M059J (cell line): ENCODE data around the gene RC3H2. TPM values are rescaled to one million over a fixed set of nuclear protein-coding genes. Genes with fewer than 3 reads are reported as not detected.

Source experiments
- DNase-seq: peaks from one replicate; pipeline ENCODE4 v3.0.0-alpha.2; 2012; ENCODE audit warnings: low read depth
- total RNA-seq: library from RNA; depleted of rRNA; stranded (reverse); fragments of >200 nt; shearing (Covaris generic); gene quantifications from 2 replicates; pipeline ENCODE4 v1.2.3, GENCODE V29; 2014; rRNA removed

RC3H2 gene, protein sequence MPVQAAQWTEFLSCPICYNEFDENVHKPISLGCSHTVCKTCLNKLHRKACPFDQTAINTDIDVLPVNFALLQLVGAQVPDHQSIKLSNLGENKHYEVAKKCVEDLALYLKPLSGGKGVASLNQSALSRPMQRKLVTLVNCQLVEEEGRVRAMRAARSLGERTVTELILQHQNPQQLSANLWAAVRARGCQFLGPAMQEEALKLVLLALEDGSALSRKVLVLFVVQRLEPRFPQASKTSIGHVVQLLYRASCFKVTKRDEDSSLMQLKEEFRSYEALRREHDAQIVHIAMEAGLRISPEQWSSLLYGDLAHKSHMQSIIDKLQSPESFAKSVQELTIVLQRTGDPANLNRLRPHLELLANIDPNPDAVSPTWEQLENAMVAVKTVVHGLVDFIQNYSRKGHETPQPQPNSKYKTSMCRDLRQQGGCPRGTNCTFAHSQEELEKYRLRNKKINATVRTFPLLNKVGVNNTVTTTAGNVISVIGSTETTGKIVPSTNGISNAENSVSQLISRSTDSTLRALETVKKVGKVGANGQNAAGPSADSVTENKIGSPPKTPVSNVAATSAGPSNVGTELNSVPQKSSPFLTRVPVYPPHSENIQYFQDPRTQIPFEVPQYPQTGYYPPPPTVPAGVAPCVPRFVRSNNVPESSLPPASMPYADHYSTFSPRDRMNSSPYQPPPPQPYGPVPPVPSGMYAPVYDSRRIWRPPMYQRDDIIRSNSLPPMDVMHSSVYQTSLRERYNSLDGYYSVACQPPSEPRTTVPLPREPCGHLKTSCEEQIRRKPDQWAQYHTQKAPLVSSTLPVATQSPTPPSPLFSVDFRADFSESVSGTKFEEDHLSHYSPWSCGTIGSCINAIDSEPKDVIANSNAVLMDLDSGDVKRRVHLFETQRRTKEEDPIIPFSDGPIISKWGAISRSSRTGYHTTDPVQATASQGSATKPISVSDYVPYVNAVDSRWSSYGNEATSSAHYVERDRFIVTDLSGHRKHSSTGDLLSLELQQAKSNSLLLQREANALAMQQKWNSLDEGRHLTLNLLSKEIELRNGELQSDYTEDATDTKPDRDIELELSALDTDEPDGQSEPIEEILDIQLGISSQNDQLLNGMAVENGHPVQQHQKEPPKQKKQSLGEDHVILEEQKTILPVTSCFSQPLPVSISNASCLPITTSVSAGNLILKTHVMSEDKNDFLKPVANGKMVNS
- total RNA-seq: 40.1 and 52.7 TPM in 2 replicates

DNA sequence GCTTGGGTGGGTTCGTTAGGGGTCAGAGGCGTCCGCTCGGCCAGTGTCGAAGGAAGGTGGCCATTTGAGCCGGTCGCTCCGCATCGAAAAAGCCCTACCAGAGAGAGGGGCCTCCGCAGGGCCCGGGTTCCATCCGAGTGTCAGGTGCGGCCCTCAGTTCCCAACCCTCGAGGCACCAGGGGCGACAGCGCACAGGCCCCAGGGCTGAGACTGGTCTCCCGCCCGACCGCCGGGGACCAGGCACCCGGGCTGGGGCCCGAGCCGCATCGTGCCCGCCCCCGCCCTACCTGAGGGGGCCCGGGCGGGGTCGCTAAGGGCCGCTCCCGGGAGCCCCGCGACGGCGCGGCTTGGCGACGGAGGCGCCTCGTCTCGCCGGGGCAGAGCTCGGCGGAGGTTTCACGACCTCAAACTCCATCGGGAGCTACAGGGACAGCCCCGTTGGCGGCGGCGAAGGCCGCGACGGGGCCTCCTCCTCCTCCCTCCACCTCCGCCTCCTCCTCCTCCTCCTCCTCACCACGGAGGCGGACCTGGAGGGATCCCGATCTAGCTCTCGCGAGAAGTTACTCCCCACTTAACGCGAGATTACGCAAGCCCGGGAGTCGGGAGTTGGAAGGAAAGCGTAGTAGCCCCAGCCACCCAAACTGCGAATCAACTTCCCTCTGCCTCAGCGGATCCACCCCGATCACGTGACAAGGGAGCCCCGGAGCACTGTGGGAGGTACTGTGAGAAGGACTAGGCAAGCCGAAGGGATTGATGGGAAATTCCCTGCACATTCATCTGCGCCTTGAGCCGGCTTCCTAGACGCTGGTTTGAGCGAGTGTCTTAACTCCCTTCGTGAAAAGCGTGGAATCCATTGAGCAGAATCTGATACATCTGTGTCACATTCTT, at the start of gene RC3H2:
Gene RC3H2, minus strand, starts transcription at position 537 of the 888 bp plus-strand sequence. CDS start 7,850 bp downstream, outside the sequence.
- peak; percentile 100 for DNase-seq

DNA sequence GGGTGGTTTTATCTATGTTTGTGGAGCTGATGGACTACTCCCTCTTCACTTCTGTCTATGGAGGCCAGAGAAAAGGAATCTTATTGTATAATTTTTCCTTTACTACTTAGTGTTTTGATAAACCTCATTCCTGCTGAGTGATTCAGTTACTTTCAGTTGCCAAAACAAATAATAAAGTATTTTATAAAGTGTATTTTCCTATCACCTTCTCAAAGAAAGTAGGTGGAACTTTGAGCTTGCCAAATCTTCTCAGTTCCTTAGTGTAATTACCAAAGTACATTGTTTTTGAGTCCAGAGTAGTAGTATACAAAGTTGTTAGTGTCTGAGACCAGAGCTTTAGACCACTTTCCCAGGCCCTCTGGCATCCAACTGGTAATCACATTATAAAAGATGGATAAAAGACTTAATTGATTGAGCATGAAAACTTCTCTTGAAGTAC, 49.1 kb upstream of the RC3H2 start:
- DNase-seq: peak; percentile 72

- no peak for DNase-seq
Observed at GRCh38 chr9:122951056-122951455, 45.9 kb upstream of the RC3H2 start.

GRCh38 chr9:122950263-122950662, 45.1 kb upstream of the RC3H2 start:
- DNase-seq: no peak

DNA sequence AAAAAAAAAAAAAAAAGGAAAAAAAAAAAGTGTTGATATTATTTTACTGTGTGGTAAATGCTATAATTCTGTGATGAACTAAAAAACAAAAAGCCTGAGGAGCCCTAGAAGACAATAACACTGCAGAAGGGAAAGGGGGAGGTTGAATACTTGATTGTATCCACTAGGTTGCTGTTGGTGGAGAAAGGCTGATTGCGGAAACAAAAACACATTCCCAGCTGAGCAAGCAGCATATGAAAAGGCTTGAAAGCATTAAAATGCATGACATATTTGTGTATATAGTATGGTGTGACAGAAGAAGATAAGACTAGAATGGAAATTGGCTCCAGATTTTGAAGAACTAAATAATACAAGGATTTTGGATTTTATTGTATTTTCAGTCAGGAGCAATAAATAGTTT, 44.5 kb upstream of the RC3H2 start:
- no peak for DNase-seq

GRCh38 chr9:122948313-122948712, 43.2 kb upstream of the RC3H2 start:
- no peak for DNase-seq

DNA sequence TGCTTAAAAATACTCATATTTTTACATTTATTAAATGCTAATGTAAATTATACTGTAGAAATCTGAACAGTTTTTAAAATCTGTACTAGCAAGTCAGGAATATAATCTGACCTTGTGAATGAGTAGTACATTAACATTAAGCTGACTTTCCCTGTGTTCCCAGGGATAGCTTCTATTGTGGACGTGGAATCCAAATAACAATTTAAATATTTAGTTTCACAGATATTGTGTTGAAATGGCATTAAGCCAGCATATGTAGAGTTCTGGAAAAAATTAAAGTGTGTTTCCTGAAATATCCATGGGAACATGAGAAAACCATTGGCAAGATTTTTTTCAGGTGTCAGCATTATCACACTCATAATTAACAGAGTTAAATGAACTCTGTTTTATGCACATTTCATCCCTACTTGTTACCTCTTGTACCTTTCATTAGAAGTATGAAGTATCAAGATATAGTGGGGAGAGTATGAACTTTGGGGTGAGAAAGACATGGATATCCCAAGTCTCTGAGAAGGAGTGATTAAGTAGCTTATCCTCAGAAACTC, 41.4 kb upstream of the RC3H2 start:
- DNase-seq: no peak

GRCh38 chr9:122944960-122945888, 40.1 kb upstream of the RC3H2 start:
- DNase-seq: no peak

GRCh38 chr9:122941582-122942234, 36.5 kb upstream of the RC3H2 start:
- peak; percentile 66 for DNase-seq

GRCh38 chr9:122940749-122941581, 35.8 kb upstream of the RC3H2 start, which contains the start of gene RABGAP1:
TSS of gene RABGAP1 (plus strand) at chr9:122941020. CDS start at chr9:122957060, 16,040 bp downstream.
- DNase-seq: peak; percentile 99

GRCh38 chr9:122940454-122940748, 35.2 kb upstream of the RC3H2 start:
- DNase-seq: no peak

DNA sequence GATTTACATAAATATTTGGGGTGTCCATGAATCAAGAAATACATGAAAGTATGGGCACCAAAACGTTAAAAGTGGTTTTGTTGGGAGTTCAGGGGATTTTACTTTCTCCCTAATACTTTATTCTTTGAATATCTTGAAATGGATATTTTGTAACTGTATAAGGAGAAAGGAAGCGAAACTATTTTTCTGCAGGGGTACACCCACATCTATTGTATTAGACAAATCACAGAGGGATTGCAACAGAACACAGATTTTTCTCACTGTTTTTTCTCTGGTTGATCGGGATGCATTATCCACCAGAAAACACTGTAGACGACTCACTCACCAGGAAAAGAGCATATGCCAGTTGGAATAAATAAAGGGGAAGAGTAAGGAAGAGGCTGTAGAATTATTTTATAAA, 34.4 kb upstream of the RC3H2 start:
- DNase-seq: no peak

GRCh38 chr9:122936883-122937282, 31.7 kb upstream of the RC3H2 start:
- DNase-seq: no peak

DNA sequence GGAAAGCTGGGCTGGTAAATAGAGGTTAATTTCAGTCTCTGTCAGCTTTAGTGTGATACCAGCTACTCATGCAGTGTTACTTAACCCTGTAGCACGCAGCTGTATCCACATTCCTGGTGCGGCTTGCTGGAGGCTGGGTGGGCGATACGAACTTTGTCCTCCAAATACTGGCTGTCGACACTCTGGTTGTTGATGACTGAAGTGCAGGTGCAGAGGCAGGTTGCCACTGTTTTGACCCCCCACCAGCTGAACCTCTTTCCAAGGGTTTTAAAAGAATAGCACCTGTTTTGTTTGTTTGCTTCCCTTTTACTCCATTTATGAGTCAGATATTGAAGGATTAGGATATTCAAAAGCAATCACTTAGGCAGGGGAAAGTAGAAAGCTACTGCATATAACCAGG, 31.3 kb upstream of the RC3H2 start:
- no peak for DNase-seq

DNA sequence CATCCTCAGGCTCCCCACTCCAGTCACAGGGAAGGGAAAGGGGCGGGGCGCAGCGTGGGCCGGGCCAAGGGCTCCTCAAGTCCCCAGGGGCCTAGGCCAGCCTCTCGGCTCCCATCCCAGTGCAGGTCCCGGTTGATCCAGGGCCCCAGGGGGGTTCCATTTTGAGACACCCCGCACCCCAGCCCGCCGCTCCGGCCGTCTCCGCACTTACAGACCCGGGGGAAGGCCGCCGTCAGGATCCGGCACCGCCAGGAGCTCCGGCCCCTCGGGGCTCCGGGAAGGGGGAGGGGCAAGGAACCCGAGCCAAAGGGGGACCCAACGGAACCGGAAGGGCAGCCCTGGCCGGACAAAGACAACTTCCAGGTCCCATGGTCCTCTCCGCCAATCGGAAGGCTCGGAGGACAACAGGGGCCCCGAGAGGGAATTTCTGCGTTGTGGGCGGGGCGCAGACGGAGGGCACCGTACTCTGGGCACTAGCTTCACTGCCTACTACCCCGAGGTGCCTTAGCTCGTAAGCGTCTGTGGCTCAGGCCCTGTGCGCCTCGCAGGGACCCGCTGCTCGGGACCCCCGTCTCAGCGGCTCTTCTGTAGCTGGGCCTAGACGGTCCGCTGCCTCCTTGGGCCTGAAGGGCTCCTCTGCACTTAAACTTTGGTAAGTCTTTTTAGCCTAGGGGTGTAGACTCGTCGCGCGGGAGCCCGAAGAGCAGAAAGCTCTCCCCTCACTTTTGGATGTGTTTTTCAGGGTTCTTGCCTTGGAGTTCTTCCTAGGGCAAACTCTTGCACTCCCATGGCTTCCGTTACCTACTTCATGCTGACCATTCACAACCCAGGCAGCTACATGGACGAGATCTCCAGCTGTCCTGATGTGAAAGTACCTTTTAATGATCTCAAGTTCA, 26.3 kb upstream of the RC3H2 start, which contains the start of gene ZBTB26:
Gene ZBTB26, minus strand, starts transcription at position 287 of the 896 bp plus-strand sequence. CDS start 11,578 bp downstream, outside the sequence.
- DNase-seq: peak; percentile 98

- no peak for DNase-seq
Observed at GRCh38 chr9:122930541-122931225, 25.5 kb upstream of the RC3H2 start.
